ELR (cell line): ENCODE results near the gene TNFRSF13B.
"Not testable (repeated sequence)": the region's sequence is repeated elsewhere in the genome, so short reads cannot be mapped to it uniquely, and the experiment has no call there.

Experiments
- DNase-seq: peaks from one replicate; pipeline ENCODE4 v3.0.0-alpha.2; 2015; ENCODE audit warnings: low read depth

TNFRSF13B gene

GRCh38 chr17:16986391-16986790 is 14.5 kb upstream of the TNFRSF13B start:
- peak; percentile 60 for DNase-seq

- DNase-seq: no peak
Observed at GRCh38 chr17:16981928-16982327, 10.0 kb upstream of the TNFRSF13B start.

- DNase-seq: peak; percentile 47
Observed at GRCh38 chr17:16980813-16981731, 9.2 kb upstream of the TNFRSF13B start.

- DNase-seq: peak; percentile 25
Observed at GRCh38 chr17:16980061-16980460, 8.1 kb upstream of the TNFRSF13B start.

- peak; percentile 42 for DNase-seq
Observed at GRCh38 chr17:16979237-16979823, 7.4 kb upstream of the TNFRSF13B start.

- DNase-seq: peak; percentile 64
Observed at GRCh38 chr17:16977932-16978331, 6.0 kb upstream of the TNFRSF13B start.

- no peak for DNase-seq
Observed at GRCh38 chr17:16976725-16977550, 5.0 kb upstream of the TNFRSF13B start.

- DNase-seq: peak; percentile 30
Observed at GRCh38 chr17:16975744-16976625, 4.1 kb upstream of the TNFRSF13B start.

- no peak for DNase-seq
Observed at GRCh38 chr17:16975277-16975651, 3.3 kb upstream of the TNFRSF13B start.

GRCh38 chr17:16974569-16975276 is 2.8 kb upstream of the TNFRSF13B start:
- DNase-seq: no peak

GRCh38 chr17:16973760-16974540 is 2.0 kb upstream of the TNFRSF13B start:
- no peak for DNase-seq

GRCh38 chr17:16973043-16973442 is 1.1 kb upstream of the TNFRSF13B start:
- not testable (repeated sequence) for DNase-seq

GRCh38 chr17:16972346-16972745 is 428 bp upstream of the TNFRSF13B start:
- no peak for DNase-seq

GRCh38 chr17:16969931-16970906 is 1.7 kb downstream of the TNFRSF13B start:
- DNase-seq: no peak

GRCh38 chr17:16968786-16969185 is 3.1 kb downstream of the TNFRSF13B start:
- DNase-seq: no peak

GRCh38 chr17:16962804-16963203 is 9.1 kb downstream of the TNFRSF13B start:
- DNase-seq: peak; percentile 69

GRCh38 chr17:16961792-16962191 is 10.1 kb downstream of the TNFRSF13B start:
- no peak for DNase-seq

GRCh38 chr17:16961022-16961421 is 10.9 kb downstream of the TNFRSF13B start:
- DNase-seq: not testable (repeated sequence)

GRCh38 chr17:16955011-16955410 is 16.9 kb downstream of the TNFRSF13B start:
- DNase-seq: not testable (repeated sequence)
